ENCODE data around the gene CDH22. TPM values are rescaled to one million over a fixed set of nuclear protein-coding genes. Genes with fewer than 3 reads are reported as not detected.

Gene CDH22
- total RNA-seq, 1 experiment from 2014 or later: not detected

GRCh38 chr20:46168438-46168837 is 139.9 kb downstream of the CDH22 start:
- intact Hi-C loops (cut with micrococcal nuclease): no loop called here
- POLR2A ChIA-PET: no interaction called here
- H3K9me3 Mint-ChIP-seq (ENCODE audit: unreplicated experiment): no peaks in the 10 kb centered on the region
- H3K36me3 Mint-ChIP-seq (ENCODE audit: insufficient read depth, unreplicated experiment): no peaks in the 10 kb centered on the region
- CTCF ChIA-PET: interaction anchor here (0.6 to 1.1 kb wide), 2 partner anchors 10 to 59 kb away, joined by 3 to 4 read pairs; no protein-coding TSS in a partner anchor
- BruUV-seq (replicated peaks): no TSS peak
- H3K27me3 Mint-ChIP-seq (ENCODE audit: insufficient read depth, unreplicated experiment): peaks cover 54% of the 10 kb centered on the region
- TF ChIP-seq, protein P1, sequence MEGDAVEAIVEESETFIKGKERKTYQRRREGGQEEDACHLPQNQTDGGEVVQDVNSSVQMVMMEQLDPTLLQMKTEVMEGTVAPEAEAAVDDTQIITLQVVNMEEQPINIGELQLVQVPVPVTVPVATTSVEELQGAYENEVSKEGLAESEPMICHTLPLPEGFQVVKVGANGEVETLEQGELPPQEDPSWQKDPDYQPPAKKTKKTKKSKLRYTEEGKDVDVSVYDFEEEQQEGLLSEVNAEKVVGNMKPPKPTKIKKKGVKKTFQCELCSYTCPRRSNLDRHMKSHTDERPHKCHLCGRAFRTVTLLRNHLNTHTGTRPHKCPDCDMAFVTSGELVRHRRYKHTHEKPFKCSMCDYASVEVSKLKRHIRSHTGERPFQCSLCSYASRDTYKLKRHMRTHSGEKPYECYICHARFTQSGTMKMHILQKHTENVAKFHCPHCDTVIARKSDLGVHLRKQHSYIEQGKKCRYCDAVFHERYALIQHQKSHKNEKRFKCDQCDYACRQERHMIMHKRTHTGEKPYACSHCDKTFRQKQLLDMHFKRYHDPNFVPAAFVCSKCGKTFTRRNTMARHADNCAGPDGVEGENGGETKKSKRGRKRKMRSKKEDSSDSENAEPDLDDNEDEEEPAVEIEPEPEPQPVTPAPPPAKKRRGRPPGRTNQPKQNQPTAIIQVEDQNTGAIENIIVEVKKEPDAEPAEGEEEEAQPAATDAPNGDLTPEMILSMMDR (IDR thresholded peaks at IDR 0.05; ENCODE audit: unreplicated experiment): no peak
- no peak for DNase-seq (ENCODE audit: unreplicated experiment)
- no peaks in the 10 kb centered on the region for H3K4me1 Mint-ChIP-seq (ENCODE audit: insufficient read depth, unreplicated experiment)
- H3K4me3 Mint-ChIP-seq (ENCODE audit: unreplicated experiment): no peak overlapping the region
- H3K27ac Mint-ChIP-seq (ENCODE audit: low read depth, unreplicated experiment): no peak overlapping the region

- BruUV-seq (replicated peaks): no TSS peak
- no peaks in the 10 kb centered on the region for H3K9me3 Mint-ChIP-seq (ENCODE audit: unreplicated experiment)
- H3K27me3 Mint-ChIP-seq (ENCODE audit: insufficient read depth, unreplicated experiment): peaks cover 55% of the 10 kb centered on the region
- DNase-seq (ENCODE audit: unreplicated experiment): no peak
- TF ChIP-seq, protein P1 (IDR thresholded peaks at IDR 0.05; ENCODE audit: unreplicated experiment): no peak
- H3K36me3 Mint-ChIP-seq (ENCODE audit: insufficient read depth, unreplicated experiment): no peaks in the 10 kb centered on the region
- H3K27ac Mint-ChIP-seq (ENCODE audit: low read depth, unreplicated experiment): no peak overlapping the region
- intact Hi-C loops (cut with micrococcal nuclease): no loop called here
- no peaks in the 10 kb centered on the region for H3K4me1 Mint-ChIP-seq (ENCODE audit: insufficient read depth, unreplicated experiment)
- ChIA-PET POLR2A (interaction anchor here (0.6 kb wide), 1 partner anchor 406 kb away, joined by 3 read pairs; no protein-coding TSS in a partner anchor), CTCF (interaction anchor here (0.6 to 1.8 kb wide), 4 partner anchors 19 to 193 kb away, joined by 3 to 6 read pairs (median 3); no protein-coding TSS in a partner anchor)
- no peak overlapping the region for H3K4me3 Mint-ChIP-seq (ENCODE audit: unreplicated experiment)
These were observed 141.2 kb downstream of the CDH22 start for GRCh38 chr20:46167080-46167479.

- H3K36me3 Mint-ChIP-seq (ENCODE audit: insufficient read depth, unreplicated experiment): no peaks in the 10 kb centered on the region
- DNase-seq (ENCODE audit: unreplicated experiment): no peak
- BruUV-seq (replicated peaks): no TSS peak
- no peaks in the 10 kb centered on the region for H3K9me3 Mint-ChIP-seq (ENCODE audit: unreplicated experiment)
- no peaks in the 10 kb centered on the region for H3K4me1 Mint-ChIP-seq (ENCODE audit: insufficient read depth, unreplicated experiment)
- intact Hi-C loops (cut with micrococcal nuclease): no loop called here
- no peak overlapping the region for H3K27ac Mint-ChIP-seq (ENCODE audit: low read depth, unreplicated experiment)
- TF ChIP-seq, protein P1 (IDR thresholded peaks at IDR 0.05; ENCODE audit: unreplicated experiment): no peak
- POLR2A ChIA-PET: no interaction called here
- H3K4me3 Mint-ChIP-seq (ENCODE audit: unreplicated experiment): no peak overlapping the region
- CTCF ChIA-PET: interaction anchor here (0.9 kb wide), 1 partner anchor 185 kb away, joined by 3 read pairs; no protein-coding TSS in a partner anchor
- peaks cover 58% of the 10 kb centered on the region for H3K27me3 Mint-ChIP-seq (ENCODE audit: insufficient read depth, unreplicated experiment)
These were observed 144.0 kb downstream of the CDH22 start for GRCh38 chr20:46164254-46164653.

DNA sequence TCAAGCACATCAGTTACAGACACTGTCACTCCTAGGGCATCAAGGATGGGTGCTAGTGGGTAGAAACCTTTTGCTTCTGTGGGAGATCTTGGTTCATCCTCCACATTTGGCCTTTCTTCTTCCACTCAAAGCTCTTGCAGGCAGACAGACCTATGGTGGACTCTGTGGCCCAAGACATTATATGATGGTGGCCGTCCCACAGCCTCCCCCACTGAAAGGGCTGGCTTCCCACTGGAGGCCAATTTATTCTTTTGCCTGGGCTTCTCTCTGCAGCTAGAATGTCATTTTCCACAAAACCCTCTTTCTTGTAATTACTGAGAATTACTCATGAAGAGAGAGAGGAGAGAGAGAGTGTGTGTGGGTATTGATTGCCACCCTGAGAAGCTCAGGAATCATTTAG is 146.4 kb downstream of the CDH22 start:
- intact Hi-C loops (cut with micrococcal nuclease): no loop called here
- Mint-ChIP-seq H3K27me3 (ENCODE audit: insufficient read depth, unreplicated experiment) (peaks cover 58% of the 10 kb centered on the region), H3K27ac (ENCODE audit: low read depth, unreplicated experiment) (no peak overlapping the region), H3K9me3 (ENCODE audit: unreplicated experiment) (no peaks in the 10 kb centered on the region), H3K4me3 (ENCODE audit: unreplicated experiment) (no peak overlapping the region), H3K4me1 (ENCODE audit: insufficient read depth, unreplicated experiment) (no peaks in the 10 kb centered on the region), H3K36me3 (ENCODE audit: insufficient read depth, unreplicated experiment) (no peaks in the 10 kb centered on the region)
- CTCF ChIA-PET: interaction anchor here (1.0 kb wide), 1 partner anchor 10 kb away, joined by 4 read pairs; no protein-coding TSS in a partner anchor
- BruUV-seq (replicated peaks): no TSS peak
- DNase-seq (ENCODE audit: unreplicated experiment): no peak
- POLR2A ChIA-PET: interaction anchor here (0.9 kb wide), 1 partner anchor 258 kb away, joined by 3 read pairs; no protein-coding TSS in a partner anchor
- TF ChIP-seq, protein P1 (IDR thresholded peaks at IDR 0.05; ENCODE audit: unreplicated experiment): no peak
